Activated CD4-positive, alpha-beta T cell treated with anti-CD3 and anti-CD28 coated beads, Interleukin-2, Interleukin-4, amounts not matched to agents 100 ng/mL and 50 ng/mL, durations not matched to agents 16 hours and 8 hours (primary cell): ENCODE measurements around the gene ANO1.
"Not testable (repeated sequence)": the region's sequence is repeated elsewhere in the genome, so short reads cannot be mapped to it uniquely, and the experiment has no call there.

ENCODE experiments used
- DNase-seq: peaks from one replicate; pipeline ENCODE4 v3.0.0-alpha.2; 2020; ENCODE audit warnings: low spot score

ANO1 gene

DNA sequence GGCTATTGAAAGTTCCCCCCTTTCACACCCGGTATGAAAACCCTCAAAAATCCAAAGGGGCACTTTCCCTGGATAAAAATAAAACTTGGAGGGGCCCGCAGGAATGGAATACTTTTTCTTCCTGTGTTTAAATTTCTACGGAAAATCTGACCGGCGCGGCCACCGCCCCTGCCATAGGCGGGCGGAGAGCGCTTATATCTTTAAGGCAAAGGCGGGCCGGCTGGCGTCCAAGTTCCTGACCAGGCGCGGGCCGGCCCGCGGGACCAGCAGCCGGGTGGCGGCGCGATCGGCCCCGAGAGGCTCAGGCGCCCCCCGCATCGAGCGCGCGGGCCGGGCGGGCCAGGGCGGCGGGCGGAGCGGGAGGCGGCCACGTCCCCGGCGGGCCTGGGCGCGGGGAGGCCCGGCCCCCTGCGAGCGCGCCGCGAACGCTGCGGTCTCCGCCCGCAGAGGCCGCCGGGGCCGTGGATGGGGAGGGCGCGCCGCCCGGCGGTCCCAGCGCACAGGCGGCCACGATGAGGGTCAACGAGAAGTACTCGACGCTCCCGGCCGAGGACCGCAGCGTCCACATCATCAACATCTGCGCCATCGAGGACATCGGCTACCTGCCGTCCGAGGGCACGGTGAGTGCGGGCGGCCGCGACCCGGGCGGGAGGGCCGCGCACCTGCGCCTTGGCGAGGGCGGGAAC lies at the start of gene ANO1:
ANO1 (plus strand) TSS at position 223 of the 686 bp plus-strand sequence; CDS start at position 513, 290 bp downstream.
- DNase-seq = no peak

DNA sequence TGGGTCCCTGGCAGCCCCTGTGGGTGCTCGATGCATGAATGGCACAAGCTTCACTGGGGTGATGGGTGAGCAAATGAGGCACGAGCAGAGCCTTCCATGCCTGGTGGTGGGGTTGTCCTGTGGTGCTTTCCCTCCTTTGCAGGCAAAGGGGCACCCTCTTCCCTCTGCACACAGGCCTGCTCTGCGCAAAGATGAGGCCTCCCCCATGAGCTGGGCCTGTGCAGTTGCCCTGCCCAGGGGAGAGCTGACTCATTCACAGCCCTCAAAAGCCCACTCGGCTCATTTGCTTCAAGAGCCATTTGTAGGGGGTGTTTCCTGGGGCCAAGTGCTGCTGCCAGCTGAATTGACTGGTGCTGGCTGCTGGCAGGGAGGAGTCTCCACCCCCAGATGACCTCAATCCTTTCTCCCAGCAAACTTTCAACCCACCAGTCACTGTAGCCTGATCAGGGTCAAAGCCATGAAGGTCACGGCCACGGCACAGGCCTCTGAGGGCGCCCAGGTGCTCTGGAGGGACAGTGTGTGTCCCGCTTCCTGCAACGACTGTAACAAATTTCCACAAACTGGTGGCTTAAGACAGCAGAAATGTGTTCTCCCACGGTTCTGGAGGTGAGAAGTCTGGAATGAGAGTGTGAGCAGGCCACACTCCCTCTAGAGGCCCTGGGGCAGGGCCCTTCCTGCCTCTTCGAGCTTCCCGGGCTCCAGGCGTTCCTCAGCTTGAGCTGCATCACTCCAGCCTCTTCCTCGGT lies 48.8 kb upstream of the ANO1 start:
- DNase-seq = no peak

DNA sequence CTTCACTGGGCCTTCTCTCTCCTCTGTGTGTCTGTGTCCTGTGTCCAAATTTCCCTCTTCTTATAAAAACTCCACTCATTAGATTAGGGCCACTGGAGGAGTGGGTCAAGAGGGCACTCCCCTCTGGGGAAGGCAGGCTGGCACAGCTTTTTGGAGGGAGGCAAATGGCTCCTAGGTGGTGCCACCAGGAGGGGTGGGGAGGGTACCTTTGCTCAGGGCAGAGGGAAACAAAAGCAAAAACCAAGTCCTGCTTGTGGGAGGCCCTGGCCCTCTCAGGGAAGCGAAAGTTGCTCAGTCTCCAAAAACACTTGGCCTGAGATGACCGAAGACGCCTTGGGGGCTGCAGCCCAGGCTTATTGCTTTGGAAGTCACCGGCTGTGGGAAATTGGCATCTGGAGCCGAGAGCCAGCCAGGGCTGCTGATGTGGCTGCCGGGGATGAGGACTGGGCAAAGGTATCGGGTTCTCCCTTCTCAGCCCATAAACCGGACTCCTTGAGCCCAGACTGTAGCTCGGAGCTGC lies 48.2 kb upstream of the ANO1 start:
- DNase-seq = no peak

DNA sequence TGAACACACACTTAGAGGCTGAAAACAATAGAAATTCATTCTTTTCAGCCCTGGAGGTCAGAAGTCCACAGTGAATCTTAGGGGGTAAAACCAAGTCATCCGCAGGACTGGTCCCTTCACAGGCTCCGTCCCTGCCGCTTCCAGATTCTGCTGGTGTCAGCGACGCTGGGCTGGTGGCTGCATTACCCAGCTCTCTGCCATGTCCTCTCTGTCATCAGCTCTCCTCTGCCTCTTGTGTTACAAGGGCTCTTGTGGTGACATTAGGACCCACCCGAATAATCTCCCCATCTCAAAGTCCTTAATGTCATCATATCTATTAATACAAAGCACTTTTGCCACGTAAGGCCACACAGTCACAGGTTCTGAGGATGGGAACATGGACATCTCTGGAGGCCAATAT lies 47.7 kb upstream of the ANO1 start:
- DNase-seq = no peak

DNA sequence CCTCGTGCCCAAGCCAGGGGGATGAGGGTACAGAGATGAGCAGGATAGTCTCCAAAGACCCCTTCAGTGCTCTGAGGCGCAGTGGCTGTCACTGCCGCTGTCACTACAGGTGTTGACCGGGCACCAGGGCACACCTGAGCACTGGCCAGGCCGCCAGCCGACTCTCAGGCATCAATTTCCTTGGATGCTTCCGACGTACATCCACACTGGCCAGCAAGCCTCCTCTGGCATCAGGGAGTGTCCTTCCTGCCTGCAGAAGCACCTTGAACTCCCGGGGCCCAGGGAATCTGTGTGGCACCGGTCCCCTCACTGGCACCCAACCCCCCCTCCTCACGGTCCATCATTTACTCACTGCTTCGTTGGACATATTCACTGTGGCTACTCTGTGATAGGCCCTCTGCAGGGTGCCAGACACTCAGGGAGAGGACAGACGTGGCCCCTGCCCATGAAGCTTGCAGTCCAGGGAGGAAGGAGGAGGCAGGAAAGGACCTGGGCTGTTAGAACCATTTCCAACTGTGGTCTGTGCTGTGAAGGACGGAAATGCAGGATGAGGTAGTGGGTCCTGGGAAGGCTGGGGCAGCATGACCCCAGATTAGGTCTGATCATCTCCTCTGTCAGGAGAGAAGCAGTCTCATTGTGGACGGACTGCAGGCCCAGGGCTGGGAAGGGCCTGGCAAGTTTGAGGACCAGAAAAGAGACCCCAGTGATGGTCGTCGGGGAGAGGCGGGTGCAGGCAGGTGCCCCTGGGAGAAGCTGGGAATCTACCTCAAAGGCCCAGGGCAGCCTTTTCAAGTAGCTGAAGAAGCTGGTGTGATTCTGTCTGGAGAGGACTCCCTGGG lies 46.3 kb upstream of the ANO1 start:
- no peak for DNase-seq

DNA sequence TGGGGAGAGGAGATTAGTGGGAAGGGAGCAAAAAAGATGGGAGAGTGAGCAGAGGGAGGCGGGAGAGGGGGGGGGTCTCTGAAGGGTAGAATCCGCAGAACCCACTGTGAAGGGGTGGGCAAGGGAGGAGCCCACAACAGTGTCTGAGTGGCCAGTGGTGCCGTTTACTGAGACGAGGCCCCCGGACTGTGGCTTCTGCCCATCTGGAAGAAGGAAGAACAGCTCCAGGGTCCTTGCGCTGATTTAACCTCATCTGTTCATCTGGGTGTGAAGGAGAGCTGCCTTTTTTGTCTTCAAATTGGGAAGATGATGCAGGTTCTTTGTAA lies 45.7 kb upstream of the ANO1 start:
- DNase-seq = no peak

DNA sequence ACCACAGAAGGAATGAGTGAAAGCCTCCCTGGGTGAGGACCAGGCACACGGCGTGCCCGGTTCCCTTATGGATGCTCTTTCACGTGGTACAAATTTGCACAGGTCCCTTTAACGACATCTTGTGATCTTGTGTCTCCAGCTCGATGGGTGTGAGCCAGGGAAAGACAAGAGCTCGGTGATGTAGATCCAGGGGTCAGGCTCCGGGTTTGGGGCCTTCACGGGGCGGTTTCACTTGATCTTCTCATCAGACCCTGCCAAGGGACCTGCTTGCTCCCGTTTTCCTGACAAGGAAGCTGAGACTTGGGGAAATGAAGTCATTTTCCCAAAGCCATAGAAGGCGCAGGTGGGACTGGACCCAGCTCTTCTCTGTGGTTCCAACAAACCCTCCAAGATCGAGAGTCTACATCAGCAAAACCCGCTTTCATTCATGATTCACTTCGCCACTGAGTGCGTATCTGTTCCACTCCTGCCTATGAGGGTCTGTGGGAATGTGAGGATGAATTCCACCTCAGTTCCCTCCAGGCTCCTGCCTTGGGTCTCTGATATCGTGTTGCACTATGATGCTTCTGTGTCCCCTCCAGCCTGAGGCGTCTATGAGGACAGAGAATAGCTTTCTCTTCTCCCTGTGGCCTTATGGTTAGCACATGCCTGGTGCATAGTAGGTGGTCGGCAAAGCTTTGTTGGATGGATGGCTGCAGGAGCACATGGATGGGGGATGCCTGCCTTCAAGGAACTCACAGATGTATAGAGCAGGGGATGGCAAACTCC lies 45.0 kb upstream of the ANO1 start:
- no peak for DNase-seq

DNA sequence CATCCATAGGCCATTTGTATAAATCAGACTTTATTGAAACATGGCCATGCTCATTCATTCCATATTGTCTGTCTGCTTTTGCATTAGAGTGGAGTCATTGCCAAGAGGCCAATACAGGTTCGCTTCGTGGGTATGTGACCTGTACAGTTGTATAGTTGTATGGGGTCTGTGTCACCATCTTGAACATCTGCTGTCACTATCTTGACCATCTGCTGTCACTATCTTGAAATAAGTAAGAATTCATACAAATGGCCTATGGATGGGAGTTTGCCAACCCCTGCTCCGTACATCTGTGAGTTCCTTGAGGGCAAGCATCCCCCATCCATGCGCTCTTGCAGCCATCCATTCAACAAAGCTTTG lies 44.4 kb upstream of the ANO1 start:
- no peak for DNase-seq

DNA sequence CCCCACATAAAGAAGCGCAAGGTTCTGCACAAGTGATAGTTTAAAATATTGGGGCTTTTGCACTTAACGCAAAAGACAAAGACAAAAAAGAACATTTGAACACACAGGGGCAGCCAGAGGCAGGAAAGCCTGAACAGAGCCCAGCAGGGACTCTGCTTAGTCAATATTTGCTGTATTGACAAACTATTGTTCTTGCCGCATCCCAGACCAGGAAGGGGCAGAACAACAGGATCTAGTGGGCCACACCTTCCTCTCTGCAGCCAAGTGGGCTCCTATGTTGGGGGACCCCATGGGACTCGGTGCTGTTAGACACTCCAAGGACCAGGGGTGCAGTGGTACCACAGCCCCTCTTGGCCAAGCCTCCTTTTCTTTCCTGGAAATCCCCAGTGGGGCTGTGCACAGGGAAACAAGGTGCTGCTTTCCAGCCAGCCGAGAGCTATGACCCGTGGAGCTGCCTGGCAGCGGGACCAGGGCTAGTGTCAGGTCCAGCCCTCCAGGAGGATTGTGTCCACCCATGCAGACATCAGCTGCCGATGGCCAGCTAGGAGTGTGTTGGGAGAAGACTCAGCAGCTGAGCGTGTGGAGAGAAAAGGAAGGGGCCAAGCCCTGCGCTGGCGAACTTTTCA lies 43.3 kb upstream of the ANO1 start:
- DNase-seq = no peak

DNA sequence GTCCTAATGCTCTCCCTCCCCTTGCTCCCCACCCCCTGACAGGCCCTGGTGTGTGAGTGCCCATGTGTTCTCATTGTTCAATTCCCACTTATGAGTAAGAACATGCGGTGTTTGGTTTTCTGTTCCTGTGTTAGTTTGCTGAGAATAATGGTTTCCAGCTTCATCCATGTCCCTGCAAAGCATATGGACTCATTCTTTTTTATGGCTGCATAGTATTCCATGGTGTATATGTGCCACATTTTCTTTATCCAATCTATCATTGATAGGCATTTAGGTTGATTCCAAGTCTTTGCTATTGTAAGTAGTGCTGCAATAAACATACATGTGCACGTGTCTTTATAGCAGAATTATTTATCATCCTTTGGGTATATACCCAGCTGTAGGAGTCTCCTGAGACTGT lies 42.5 kb upstream of the ANO1 start:
- DNase-seq = not testable (repeated sequence)

DNA sequence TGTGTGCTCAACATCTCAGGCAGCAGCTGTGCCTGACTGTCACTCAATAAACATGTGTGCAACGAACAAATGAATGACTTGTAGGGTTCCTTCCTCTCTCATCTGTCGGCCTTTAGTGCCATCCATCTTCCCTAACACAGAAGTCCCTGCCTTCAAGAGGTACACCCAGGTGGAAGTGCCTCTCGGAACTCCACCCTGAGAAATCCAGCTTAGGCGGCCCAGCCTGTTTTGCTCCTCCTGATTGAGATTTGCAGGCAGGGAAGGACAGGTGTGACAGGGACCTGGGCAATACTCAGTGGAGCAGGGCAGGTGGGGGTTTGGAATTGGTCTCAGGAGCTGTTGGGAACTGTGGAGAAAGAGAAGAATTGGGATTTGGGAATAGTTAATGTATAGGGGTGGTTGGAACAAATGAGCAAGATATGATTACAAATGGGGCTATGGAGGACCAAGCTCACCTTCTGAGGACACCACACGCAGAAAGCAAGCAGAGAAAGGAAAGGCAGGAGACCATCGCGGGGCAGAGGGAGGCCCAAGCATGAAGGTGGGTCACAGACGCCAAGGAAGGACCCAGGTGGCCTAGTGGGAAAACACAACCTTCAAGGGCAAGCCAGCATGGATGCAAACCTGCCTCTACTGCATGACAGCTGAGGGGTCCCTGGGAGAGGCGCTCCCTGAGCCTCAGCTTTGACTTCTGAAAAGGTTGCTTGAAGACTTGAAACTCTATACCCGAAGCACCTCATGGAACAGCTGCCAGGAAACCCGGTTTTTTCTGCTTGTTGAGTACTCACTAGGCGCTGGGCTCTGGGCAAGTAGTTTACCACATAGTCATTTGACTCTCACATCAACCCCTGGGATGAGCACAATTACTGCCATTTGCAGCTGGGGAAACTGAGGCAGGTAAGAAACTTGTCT lies 40.9 kb upstream of the ANO1 start:
- no peak for DNase-seq

DNA sequence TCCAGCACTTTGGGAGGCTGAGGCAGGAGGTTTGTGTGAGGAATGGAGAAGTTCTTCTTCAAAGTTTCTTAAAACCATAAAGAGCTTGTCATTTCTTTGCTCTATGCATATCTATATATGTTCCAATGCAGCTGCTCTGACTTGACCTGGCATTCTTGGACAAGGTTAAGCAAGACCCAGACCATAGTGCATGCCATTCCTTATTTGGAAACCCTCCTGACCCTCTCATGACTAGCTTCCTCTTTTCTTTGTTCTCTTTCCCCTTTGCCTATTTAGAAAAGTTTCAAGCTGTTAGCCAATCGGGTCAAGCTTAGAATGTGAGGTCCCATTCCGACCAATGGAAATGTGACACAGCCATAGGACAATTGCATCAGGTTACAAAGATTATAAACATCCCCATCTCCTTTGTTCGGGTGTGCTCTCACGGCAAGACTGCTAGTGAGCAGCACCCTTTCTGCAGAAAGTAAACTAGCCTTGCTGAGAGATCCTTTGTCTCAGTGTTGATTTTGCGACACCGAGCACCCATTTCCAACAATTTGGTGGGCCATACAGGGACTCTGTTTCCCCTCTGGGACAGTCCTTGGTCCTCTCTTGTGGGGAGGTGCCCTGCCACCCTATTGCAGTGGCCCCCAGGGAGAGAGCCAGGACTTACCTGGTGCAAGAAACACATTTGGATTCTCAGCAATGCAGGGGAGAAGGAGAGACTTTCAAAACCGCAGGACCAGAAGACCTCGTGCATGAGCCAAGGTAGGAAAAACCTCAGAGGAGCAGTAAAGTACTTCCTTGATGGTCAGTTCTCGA lies 39.9 kb upstream of the ANO1 start:
- DNase-seq = no peak

DNA sequence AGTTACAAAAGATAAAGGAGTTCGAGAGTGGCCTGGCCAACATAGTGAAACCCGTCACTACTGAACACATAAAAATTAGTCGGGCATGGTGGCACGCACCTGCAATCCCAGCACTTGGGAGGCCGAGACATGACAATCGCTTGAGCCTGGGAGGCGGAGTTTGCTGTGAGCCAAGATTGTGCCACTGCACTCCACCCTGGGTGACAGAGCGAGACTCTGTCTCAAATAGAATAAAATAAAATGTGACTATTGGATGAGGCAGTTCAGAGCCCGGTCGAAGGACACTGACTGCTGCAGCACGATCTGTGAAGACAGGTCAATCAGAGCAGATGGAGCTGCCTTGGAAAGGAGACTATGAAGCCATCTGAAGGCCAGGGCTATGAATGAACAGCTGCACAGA lies 37.7 kb upstream of the ANO1 start:
- DNase-seq = no peak

DNA sequence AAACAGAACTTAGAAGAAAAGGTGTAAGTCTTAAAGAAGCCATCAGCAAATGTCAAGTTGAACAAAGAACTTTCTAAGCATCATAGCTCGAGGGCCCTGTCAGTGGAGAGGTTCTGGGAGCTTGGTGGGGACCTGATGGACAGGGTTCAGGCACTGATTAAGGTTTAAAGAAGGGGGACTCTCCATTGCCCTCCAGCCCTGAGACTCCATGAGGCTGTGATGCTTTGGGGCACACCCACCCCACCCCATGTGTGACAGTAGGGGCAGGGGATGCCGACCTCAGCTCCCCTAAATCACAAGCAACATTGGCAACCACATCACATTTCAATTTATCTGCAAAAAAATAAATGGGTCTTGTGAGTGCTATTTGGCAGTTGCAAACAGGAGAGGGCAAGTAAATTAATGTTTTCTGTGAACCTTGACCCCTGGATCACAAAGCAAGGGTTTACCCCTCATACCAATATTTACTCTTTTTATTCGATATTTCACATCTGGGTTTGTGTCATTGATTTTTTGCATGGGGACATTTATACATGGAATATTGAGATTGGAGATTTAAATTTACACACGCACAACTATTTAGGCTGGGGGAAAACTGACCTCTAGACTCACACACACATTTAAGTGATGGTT lies 37.1 kb upstream of the ANO1 start:
- DNase-seq = no peak

DNA sequence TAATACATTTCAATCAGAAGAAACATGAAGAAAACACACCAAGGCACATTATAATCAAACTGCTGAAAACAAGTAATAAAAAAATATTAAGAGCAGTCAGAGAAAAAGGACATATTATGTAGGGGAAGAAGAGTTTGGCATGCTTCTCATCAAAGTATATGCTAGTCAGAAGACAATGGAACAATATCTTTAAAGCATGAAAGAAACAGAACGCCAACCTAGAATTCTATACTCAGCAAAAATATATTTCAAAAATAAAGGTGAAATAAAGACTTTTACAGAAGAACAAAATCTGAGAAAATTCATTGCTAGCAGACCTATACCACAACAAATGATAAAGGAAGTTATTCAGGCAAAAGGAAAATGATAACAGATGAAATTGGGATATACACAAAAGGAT lies 34.6 kb upstream of the ANO1 start:
- DNase-seq = no peak

DNA sequence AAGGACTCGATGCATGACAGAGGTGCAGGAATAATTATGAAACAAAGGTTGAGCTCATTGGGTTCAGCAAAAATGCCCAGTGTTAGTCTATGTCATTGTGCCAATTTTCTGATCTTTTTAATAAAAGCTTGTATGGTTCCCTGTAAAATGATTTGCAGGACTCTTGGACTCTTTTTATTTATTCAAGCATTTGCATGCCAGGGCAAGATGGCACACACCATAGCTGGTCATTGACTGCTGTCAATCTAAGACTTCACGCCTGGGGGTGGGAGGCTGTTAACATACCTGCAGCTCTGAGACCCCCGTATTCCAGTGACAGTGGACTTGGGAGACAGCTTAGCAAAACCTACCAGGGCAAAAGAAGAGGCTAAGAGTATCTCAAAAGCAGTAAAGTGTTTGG lies 32.0 kb upstream of the ANO1 start:
- DNase-seq = no peak

DNA sequence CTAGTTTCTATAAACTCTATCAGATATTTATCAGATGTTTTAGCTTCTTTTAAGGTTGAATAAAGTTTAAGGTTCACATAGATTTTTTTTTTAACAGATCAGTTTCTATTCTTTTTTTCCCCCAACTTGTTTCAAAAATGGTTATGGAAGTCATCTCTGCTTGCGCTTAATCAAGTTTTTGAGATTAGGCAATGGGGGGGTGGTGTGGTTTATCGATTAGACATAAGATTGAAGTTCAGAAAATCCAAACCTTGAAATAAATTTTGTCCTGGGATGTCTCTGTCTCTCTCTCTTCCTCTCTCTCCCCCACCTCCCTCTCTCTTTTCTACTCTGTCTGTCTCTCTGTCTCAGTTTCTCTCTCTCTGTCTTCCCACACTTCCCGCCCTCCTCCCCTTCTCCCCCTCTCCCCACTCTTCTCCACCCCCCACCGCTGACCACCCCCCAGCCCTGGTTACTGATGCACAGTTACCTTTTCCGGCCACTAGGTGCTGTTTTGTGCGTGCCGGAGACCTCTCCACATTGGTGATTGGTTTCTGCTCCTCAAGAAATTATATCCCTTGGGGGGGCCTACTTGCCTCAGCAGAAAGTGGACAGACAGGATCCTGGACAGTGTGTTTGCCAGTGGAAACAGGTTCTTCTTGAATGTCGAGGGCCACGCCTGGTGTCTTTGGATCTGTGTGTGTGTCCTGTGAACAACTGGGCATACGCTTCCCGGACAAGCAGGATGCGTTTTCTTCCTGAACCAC lies 29.7 kb upstream of the ANO1 start:
- no peak for DNase-seq

DNA sequence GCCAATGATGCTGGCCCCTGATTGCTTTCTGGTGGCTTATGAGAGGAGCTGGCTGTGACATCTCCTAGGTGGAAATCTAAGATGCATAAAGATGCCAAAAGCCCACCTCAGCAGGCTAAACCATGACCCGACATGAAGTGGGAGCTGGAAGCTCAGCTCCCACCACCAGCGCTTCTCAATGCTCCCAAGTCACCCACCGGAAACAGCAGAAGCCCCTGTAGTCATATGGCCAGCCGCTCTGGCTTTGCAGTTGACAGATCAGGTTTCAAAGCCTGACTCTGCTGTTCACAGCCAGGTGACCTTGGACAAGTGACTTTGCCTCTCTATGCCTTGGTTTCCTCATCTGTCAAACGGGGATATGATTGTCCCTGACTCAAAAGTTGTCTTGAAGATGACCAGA lies 29.1 kb upstream of the ANO1 start:
- no peak for DNase-seq

DNA sequence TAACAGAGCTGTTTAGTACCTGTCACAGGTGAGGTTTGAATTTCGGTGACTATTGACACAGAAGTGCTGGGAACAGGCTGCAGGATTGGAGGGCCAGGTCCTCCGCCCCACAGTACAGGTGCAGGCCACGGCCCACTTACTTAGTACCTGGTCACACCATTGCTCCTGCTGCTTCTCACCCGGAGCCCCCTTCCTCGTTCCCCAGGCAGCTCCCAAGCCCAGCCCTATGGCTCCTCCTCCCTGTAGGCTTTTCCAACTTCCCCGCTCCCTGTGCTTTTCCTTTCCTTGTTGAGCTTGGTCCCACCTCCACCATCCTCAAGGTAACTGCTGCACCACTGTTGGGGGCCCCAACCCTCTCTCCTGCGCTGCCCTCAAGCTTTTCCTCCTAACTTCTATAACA lies 27.9 kb upstream of the ANO1 start:
- DNase-seq = no peak
